K562 (cell line): Measurements from ENCODE around the gene PCDH1. TPM values are rescaled to one million over a fixed set of nuclear protein-coding genes. Genes with fewer than 3 reads are reported as not detected.

Source experiments
- polyA plus RNA-seq, 8 experiments: library from polyadenylated mRNA; depleted of rRNA in 4 of 8; stranded (reverse) in 5 of 8; unstranded in 3 of 8; fragments of >200 nt; fragmentation: Nextera tagmentation in 2 of 8; fragmentation: Illumina TruSeq in 1 of 8; extraction: Ambion mirVana in 2 of 8; extraction: Trizol in 1 of 8; gene quantifications; 2 replicates each; pipeline versions ENCODE4 v1.2.1 to v1.2.3, GENCODE V29; 2011 to 2014; ENCODE audit warnings: inconsistent platforms in 1 of 8, missing spikeins in 1 of 8
- total RNA-seq, 7 experiments: library from RNA; depleted of rRNA in 6 of 7; stranded (reverse); fragments of >200 nt in 6 of 7; fragmentation: Illumina TruSeq in 2 of 7; extraction: Trizol in 2 of 7; gene quantifications; 2 replicates each; pipeline versions ENCODE4 v1.2.1 to v1.2.3, GENCODE V29; 2011 to 2021; ENCODE audit warnings: low replicate concordance in 1 of 7
- TF ChIP-seq, protein P1 (sequence below): fragments of 200-600 bp; sonication (generic); IDR thresholded peaks from one replicate; pipeline ENCODE4 v1.6.1; 2012; ENCODE audit warnings: mild to moderate bottlenecking, low read depth, low read length, inconsistent platforms

The PCDH1 gene
- total and polyA plus RNA-seq, 9 of the 15 experiments (the other 6 are each of a cell fraction or from before 2014, with no cell fraction given): 0.11 to 3.6 (median 1.9) TPM; not detected in 1

DNA sequence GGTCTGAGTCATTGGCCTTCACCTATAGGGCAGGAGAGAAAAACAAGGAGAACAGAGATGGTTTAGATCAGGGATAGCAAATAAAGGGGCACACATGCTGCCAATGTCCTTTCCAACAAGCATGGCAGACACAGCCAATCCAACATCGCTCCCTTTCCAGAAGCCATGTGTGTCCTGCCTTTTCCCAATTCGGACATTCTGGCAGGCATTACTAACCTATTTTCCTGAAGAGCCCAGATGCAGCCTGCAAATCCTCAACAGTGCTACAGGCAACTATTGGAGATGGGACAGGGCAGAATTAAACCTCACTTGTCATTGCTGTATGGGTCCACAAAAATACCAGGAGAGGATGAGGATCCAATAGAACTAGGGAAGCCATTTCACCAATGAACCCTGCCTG is 12.8 kb downstream of the PCDH1 start (continued):
- TF ChIP-seq, protein P1, sequence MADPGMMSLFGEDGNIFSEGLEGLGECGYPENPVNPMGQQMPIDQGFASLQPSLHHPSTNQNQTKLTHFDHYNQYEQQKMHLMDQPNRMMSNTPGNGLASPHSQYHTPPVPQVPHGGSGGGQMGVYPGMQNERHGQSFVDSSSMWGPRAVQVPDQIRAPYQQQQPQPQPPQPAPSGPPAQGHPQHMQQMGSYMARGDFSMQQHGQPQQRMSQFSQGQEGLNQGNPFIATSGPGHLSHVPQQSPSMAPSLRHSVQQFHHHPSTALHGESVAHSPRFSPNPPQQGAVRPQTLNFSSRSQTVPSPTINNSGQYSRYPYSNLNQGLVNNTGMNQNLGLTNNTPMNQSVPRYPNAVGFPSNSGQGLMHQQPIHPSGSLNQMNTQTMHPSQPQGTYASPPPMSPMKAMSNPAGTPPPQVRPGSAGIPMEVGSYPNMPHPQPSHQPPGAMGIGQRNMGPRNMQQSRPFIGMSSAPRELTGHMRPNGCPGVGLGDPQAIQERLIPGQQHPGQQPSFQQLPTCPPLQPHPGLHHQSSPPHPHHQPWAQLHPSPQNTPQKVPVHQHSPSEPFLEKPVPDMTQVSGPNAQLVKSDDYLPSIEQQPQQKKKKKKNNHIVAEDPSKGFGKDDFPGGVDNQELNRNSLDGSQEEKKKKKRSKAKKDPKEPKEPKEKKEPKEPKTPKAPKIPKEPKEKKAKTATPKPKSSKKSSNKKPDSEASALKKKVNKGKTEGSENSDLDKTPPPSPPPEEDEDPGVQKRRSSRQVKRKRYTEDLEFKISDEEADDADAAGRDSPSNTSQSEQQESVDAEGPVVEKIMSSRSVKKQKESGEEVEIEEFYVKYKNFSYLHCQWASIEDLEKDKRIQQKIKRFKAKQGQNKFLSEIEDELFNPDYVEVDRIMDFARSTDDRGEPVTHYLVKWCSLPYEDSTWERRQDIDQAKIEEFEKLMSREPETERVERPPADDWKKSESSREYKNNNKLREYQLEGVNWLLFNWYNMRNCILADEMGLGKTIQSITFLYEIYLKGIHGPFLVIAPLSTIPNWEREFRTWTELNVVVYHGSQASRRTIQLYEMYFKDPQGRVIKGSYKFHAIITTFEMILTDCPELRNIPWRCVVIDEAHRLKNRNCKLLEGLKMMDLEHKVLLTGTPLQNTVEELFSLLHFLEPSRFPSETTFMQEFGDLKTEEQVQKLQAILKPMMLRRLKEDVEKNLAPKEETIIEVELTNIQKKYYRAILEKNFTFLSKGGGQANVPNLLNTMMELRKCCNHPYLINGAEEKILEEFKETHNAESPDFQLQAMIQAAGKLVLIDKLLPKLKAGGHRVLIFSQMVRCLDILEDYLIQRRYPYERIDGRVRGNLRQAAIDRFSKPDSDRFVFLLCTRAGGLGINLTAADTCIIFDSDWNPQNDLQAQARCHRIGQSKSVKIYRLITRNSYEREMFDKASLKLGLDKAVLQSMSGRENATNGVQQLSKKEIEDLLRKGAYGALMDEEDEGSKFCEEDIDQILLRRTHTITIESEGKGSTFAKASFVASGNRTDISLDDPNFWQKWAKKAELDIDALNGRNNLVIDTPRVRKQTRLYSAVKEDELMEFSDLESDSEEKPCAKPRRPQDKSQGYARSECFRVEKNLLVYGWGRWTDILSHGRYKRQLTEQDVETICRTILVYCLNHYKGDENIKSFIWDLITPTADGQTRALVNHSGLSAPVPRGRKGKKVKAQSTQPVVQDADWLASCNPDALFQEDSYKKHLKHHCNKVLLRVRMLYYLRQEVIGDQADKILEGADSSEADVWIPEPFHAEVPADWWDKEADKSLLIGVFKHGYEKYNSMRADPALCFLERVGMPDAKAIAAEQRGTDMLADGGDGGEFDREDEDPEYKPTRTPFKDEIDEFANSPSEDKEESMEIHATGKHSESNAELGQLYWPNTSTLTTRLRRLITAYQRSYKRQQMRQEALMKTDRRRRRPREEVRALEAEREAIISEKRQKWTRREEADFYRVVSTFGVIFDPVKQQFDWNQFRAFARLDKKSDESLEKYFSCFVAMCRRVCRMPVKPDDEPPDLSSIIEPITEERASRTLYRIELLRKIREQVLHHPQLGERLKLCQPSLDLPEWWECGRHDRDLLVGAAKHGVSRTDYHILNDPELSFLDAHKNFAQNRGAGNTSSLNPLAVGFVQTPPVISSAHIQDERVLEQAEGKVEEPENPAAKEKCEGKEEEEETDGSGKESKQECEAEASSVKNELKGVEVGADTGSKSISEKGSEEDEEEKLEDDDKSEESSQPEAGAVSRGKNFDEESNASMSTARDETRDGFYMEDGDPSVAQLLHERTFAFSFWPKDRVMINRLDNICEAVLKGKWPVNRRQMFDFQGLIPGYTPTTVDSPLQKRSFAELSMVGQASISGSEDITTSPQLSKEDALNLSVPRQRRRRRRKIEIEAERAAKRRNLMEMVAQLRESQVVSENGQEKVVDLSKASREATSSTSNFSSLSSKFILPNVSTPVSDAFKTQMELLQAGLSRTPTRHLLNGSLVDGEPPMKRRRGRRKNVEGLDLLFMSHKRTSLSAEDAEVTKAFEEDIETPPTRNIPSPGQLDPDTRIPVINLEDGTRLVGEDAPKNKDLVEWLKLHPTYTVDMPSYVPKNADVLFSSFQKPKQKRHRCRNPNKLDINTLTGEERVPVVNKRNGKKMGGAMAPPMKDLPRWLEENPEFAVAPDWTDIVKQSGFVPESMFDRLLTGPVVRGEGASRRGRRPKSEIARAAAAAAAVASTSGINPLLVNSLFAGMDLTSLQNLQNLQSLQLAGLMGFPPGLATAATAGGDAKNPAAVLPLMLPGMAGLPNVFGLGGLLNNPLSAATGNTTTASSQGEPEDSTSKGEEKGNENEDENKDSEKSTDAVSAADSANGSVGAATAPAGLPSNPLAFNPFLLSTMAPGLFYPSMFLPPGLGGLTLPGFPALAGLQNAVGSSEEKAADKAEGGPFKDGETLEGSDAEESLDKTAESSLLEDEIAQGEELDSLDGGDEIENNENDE: no peak
